GM19240 (cell line): ENCODE measurements around the gene CCL1.

Source experiments
- DNase-seq: peaks from one replicate; pipeline ENCODE4 v3.0.0; 2011; ENCODE audit warnings: low spot score; ENCODE audit not compliant: insufficient read length

The CCL1 gene

DNA sequence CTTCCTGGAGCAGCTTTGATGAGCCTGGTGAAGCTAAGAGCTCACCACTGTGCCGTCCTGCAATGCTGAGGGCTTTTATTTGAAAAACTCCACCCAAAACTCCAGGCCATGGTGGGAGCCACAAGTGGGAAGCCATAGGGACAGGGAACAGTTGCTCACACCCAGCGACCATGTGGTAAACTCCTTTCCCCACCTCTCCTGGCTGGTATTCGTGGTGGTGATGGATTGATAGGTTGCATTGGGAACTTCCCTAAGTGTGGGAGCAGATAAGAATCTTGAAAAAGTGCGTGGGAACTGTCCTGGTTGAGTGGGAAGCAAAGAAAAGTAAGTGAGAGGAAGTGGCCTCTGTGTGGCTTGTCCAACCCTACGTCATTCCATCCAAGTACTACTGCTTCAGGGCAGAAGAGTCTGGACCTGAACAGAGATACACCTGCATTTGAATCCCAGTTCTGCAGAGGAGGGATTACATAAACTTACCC lies at the start of gene CCL1:
TSS of gene CCL1 (minus strand) at position 51 of the 479 bp plus-strand sequence. CDS start 72 bp downstream, outside the sequence.
- DNase-seq: no peak

- no peak for DNase-seq
Measured at GRCh38 chr17:34412534-34412933, 49.5 kb upstream of the CCL1 start.

DNA sequence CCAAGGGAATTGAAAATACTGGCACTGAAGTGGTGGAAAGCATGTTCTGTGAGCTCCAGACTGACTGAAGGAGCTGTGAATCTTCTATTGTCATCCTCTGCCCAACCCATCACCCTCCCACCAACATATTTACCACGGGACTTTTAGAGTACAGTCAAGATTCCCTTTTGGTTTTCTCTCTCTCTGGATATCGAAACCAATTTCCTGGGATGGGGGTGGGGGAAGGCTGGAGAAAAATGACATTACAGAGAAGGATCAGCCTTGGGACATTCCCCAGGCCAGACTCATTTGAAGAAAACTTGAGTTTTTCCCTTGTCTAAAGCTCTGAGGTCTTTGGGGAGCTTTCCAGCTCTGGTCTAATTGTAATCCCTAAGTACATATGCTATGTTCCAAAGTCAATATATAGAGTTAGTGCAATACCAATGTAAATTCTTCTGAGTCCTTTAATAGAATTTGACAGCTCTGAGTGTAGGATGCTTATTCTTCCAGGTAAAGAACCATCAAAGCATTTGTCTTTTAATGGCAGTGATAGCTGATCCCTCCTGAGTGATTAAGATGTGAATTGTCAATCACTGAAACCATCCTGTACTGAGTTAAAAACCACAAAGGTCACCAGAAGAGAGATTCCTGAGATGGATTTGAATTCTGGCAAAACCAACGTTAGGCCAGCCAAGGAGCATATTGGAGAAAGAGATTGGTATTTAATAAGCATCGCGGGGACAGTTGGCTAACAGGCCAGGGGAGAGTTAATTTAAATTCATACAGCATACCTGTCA lies 48.8 kb upstream of the CCL1 start:
- DNase-seq: no peak

DNA sequence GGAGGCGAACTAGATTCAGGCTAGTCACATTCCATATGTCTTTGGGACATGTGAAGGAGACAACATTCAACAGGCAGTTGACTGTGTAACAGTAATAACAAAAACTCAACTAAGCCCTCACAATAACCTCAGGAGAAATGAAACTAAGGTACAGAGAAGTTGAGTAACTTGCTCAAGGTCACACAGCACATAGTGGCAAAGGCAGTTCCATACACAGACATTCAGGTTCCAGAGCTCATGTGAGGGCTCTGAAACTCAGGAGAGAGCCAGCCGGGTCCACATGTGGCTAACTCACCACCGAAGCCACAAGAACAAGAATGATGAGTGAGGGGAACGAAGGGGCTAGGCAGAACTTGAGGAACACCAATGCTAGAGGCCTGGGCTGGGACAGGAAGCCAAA lies 46.3 kb upstream of the CCL1 start:
- no peak for DNase-seq

DNA sequence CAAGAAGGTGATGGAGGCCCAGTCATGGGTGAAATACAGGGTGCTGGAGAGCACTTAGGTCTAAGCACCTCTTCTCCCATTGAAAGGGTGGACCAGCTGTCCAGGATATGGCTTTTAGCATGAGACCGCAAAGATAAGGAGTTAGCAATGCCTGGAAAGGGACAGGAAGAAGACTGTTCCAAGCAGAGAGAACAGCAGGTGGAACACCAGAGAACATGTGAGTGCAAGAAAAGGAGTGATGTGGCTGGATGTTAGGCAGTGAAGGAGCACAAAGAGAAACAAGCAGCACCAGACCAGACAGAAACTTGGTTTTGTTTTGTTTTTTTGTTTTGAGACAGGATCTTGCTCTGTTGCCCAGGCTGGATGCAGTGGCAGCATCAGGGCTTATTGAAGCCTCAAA lies 45.4 kb upstream of the CCL1 start:
- DNase-seq: no peak

- no peak for DNase-seq
Measured at GRCh38 chr17:34406226-34406625, 43.2 kb upstream of the CCL1 start.

DNA sequence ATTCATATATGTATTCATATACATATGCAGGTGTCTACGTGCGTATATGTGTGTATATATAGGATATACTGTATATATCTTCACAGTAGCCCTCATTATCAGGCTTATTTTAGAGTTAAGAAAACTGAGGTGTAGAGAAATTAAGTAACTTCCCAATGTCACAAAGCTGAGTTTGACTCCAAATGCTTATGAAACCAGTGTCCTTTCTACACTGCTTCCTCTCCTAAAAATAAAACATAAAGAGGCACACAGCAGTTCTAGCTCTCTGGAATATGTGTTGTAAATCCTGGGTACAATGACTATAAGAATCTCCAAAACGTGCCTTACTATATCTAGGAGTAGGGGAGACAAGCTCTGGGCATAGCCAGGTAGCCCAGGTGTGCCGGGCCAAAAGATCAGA lies 40.0 kb upstream of the CCL1 start:
- DNase-seq: no peak

GRCh38 chr17:34401165-34401564 lies 38.1 kb upstream of the CCL1 start:
- no peak for DNase-seq

GRCh38 chr17:34400301-34400931 lies 37.4 kb upstream of the CCL1 start:
- no peak for DNase-seq

DNA sequence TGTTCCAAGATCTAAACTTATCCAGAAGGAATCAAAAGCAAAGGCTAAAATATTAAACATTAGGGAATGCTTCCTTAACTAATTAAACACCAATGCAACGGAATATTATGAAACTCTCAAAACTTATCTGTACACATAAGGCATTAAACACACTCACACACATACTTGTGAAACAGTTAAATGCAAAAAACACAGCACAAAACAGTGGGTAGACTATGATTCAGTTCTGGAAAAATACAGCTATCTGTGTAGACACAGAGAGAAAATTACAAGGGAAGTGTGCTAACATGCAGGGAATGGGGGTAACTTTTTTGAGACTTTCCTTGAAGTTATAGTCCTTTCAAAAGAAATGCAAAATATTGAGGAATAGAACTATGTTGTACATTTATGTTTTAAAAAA lies 36.7 kb upstream of the CCL1 start:
- DNase-seq: no peak

DNA sequence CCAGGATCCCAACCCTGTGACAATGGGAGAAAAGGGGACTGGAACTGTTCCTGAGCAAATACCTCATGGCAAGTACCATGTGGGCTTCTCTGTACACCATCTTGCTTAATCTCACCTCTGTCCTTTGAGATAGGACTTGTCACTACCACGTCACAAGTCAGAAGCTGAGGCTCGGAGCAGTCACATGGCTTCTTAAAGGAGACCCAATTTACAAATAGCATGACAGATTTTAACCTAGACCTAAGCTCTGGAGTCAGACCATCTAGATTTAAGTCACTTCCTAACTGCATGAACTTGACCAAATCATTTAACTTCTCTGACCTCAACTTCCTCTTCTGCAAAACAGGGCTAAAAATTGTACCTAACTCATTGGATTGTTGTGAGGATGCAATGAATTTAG lies 36.0 kb upstream of the CCL1 start:
- no peak for DNase-seq

DNA sequence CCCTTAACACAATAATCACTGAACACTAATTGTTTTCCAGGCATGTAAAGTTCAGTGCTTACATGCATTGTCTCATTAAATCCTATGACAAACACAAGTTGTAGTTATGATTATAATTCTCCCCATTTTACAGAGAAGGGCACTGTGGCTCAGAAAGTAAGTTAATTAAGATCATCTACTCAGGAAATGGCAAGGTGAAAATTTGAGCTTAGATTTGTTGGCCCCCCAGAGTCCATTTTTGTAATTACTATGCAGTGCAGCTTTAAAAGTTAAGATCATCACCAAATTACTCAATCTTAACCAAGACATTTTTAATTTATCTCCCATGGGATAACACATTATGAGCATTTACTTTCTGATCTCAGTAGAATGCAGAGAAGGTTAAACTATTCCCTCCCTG lies 34.2 kb upstream of the CCL1 start:
- no peak for DNase-seq

DNA sequence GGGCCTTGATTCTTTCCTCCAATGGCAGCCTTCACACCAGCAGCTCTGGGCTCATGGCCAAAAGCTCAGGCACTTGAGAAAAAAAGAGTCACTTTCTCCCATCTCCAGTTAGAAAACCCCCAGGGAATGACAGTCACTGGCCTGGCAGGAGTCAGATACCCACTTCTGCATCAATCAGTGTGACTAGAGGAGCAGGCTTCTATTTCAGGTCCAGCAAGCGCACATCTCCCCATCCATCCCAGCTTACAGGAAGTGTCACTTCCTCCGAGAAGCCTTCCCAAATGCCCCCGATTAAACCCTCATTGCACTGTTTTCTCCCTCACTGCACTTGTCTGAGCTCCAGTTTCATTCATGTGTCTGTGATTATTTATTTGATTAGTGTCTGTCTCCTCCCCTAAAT lies 30.4 kb upstream of the CCL1 start:
- DNase-seq: no peak

- DNase-seq: no peak
Measured at GRCh38 chr17:34391241-34391640, 28.2 kb upstream of the CCL1 start.

DNA sequence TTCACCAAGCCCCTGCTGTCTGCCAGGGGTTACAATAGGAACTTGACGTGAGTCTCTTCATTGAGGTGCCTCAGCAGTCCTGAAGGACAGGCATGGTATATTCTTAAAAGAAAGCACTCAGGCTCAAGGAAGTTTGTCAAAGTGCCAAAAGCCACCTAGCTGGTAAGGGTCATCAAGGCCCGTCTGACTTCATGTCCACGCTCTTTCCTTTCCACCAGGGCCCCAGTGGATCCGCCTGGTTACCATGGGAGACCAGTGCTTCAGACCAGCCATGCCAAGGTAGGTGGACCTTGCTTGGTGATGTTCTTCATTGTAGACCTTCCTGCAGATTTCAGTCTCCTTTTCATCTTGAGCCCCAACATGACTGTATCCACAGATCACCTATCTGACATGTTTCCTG lies 27.6 kb upstream of the CCL1 start:
- DNase-seq: no peak

DNA sequence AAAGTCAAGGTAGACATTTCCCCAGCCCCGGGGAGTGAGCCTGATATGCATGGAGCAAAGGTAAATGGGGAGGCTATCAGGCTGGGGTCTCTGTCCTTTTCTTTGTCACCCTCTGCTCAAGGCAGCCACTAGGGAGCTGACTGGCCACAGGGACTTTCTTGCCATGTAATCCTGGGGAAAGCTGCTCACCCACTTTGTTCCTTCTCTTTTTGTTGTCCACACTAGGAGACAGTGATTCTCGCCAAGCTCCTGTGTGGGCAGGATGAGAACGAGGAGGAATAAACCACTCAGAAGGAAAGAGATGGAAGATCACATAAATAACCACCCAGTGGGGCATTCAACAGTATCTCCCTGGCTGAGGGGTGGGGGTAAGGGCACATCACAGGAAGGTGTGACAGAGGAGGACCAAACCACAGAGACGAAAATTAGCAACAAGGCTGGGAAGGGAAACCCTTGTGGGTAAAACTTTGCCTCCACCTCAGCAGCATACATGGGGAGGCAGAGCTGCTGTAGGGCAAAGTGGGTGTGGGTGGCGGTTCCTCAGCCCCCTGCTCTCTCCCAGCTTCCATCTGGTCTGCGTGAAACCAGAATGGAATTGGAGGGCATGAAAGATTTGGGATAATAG lies 26.2 kb upstream of the CCL1 start:
- DNase-seq: no peak

DNA sequence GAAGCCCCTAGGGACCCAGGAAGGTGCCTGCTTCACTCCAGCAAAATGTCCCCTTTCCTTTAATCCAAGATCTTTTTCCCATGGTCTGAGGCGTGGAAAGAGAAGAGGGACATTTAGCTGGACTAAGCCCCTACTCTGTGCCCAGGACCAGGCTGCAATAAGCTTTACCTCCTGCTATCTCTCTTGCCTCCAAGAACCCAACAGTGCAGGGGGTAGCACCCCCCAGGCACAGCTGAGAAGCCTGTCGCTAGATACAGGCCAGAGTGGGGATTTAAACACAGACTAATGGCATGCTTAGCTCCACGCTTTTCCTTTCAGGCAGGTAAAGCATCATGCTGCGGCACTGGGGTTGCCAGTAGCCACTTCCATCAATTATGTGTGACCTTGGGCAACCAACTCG lies 24.5 kb upstream of the CCL1 start:
- no peak for DNase-seq

- DNase-seq: no peak
Measured at GRCh38 chr17:34386697-34387550, 23.9 kb upstream of the CCL1 start.

DNA sequence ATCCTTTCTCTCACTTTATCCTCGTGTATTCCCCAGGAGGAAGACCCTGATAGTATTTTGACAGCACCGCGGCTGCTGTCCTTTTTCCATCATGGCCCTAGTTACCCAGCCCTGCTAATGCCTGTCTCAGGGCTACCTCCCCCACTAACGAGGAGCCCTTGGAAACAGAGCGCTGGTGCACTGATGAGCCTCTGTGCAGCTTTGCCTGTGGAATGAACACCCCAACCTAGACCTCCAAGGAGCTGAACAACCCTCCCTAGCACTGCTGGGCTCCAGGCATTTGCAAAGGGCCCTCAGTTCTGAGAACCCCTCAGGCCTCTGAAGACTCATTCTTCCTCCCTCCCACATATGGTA lies 23.3 kb upstream of the CCL1 start:
- no peak for DNase-seq

DNA sequence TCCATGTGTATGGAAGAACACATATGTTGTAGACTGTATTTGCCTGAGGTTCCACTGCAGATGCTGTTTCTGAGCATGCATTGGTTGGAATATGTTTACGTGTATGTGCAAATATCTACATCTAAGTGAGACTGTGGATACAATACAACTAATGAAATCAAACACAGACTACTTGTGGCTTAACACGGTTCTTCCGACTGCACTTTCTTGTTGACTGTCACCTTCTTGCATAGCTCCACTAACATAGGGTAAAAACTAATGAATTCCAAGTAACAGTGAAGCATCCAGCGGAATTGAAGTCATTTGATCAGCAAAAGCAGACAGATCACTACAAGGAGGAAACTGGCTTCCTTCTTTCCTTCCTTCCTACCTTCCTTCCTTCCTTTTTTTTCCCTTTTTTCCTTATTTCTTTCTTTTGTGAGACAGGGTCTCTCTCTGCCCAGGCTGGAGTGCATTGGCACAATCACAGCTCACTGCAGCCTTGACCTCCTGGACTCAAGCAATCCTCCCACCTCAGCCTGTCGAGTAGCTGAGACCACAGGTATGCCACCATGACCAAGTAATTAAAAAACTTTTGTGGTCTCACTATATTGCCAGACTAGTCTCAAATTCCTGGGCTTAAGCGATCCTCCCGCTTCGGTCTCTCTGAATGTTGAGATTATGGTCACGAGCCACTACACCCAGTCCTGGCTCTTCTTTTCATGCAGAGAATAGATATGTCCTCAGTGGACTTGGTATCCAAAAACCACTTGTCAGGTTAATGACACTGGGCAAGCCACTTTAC lies 22.0 kb upstream of the CCL1 start:
- no peak for DNase-seq

DNA sequence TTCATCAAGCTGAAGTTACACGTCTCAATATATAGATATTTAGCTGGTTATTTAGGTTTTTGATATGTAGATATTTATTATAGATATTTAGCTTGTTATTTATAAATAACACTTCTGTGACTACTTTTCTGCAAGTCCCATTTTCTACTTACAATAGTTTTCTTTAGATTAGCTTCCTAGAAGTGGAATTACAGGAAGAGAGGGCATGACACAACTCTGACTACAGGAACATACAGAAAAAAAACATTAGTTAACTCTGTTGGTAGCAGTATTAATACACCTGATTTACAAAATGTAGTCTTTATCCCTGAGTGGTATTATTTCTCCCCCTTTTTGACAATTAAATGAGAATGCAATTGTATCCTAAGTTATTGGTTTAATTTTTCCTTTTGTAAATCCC lies 21.2 kb upstream of the CCL1 start:
- no peak for DNase-seq
